K562 (cell line): ENCODE measurements around the gene CTBP2. TPM values are rescaled to one million over a fixed set of nuclear protein-coding genes. Genes with fewer than 3 reads are reported as not detected.

ENCODE experiments used
- ATAC-seq: fragments of 200-7000 bp; cut with Tn5 transposase; 3 replicates; pipeline ENCODE4 v1.9.1; 2020; ENCODE audit warnings: moderate library complexity
- BruUV-seq: library from RNA; stranded (reverse); fragments of 400-500 nt; replicated peaks from 2 replicates; lab custom pipeline; 2021; lab: Mats Ljungman, UMichigan
- CTCF ChIA-PET: fragments of 300-600 bp; formaldehyde crosslinking; extraction: SDS; loops from one replicate; lab custom pipeline; 2021; ENCODE audit warnings: low intra/inter-chr PET ratio; lab: Yijun Ruan, JAX
- POLR2A ChIA-PET: fragments of 300-600, 350-650 bp; sonication (Branson Sonifier 250); formaldehyde crosslinking; extraction: SDS; loops from one replicate; lab custom pipeline; 2021; ENCODE audit warnings: antibody characterized with exemption, inconsistent platforms; lab: Yijun Ruan, JAX
- DNase-seq, 4 experiments: peaks; one replicate each; pipeline versions ENCODE4 v3.0.0 to v3.0.0-alpha.2; 2011 to 2018; ENCODE audit warnings: low spot score in 3 of 4, mixed read lengths in 3 of 4; ENCODE audit errors: extremely low read depth in 1 of 4
- FAIRE-seq: peaks from 2 replicates; lab custom pipeline; 2011; peaks lifted over from hg19 to GRCh38; lab: Jason Lieb, UNC
- H2AFZ ChIP-seq: 2 replicates; pipeline ENCODE4 v1.6.0; 2011; ENCODE audit warnings: low read depth, low read length, control low read depth, inconsistent platforms
- H3K27ac ChIP-seq: fragments of 200-600 bp; 3 replicates; pipeline ENCODE4 v1.8.0; 2011; ENCODE audit warnings: low read depth, mild to moderate bottlenecking, control low read depth, inconsistent platforms, low read length, moderate library complexity, mixed read lengths; ENCODE audit errors: extremely low read depth
- H3K27me3 ChIP-seq, 2 experiments: fragments of 300-600 bp in 1 of 2; 2 replicates in 1 of 2; 3 replicates in 1 of 2; pipeline versions ENCODE4 v1.6.0 to v1.8.0; 2011; ENCODE audit warnings: inconsistent platforms in 2 of 2, low read length in 2 of 2, mild to moderate bottlenecking in 1 of 2, mixed read lengths in 1 of 2, moderate library complexity in 1 of 2; ENCODE audit not compliant: control insufficient read depth in 2 of 2, insufficient read depth in 2 of 2
- H3K36me3 ChIP-seq: fragments of 300-600 bp; 3 replicates; pipeline ENCODE4 v1.8.0; 2011; ENCODE audit warnings: mild to moderate bottlenecking, low read length, inconsistent platforms; ENCODE audit not compliant: control insufficient read depth, insufficient read depth
- H3K4me1 ChIP-seq, 2 experiments: fragments of 200-600 bp in 1 of 2; replicated peaks in 1 of 2; 2 replicates in 1 of 2; 3 replicates in 1 of 2; pipeline versions ENCODE4 v1.5.1 to v1.8.0; 2011; ENCODE audit warnings: inconsistent platforms in 2 of 2, low read length in 2 of 2, mild to moderate bottlenecking in 1 of 2, mixed read lengths in 1 of 2, moderate library complexity in 1 of 2; ENCODE audit not compliant: control insufficient read depth in 2 of 2, insufficient read depth in 2 of 2
- H3K4me2 ChIP-seq: 2 replicates; pipeline ENCODE4 v1.6.1; 2011; ENCODE audit warnings: low read length, control low read depth, inconsistent platforms, mixed read lengths; ENCODE audit not compliant: insufficient read depth
- H3K4me3 ChIP-seq: fragments of 200-600 bp; sonication (generic), shearing (Covaris generic); 2 replicates; pipeline ENCODE4 v1.5.1; 2016; ENCODE audit warnings: control low read depth, inconsistent platforms
- H3K79me2 ChIP-seq: fragments of 200-600 bp; 3 replicates; pipeline ENCODE4 v1.8.0; 2011; ENCODE audit warnings: low read length, inconsistent platforms; ENCODE audit not compliant: control insufficient read depth, insufficient read depth
- H3K9ac ChIP-seq, 2 experiments: 2 replicates each; pipeline versions ENCODE4 v1.6.0 to v1.6.1; 2011; ENCODE audit warnings: low read depth in 2 of 2, low read length in 2 of 2, control low read depth in 1 of 2, inconsistent platforms in 1 of 2, mild to moderate bottlenecking in 1 of 2, mixed read lengths in 1 of 2; ENCODE audit not compliant: insufficient read depth in 1 of 2
- H3K9me1 ChIP-seq: one replicate; pipeline ENCODE4 v1.6.0; 2011; ENCODE audit warnings: inconsistent platforms, mild to moderate bottlenecking, low read length, moderate library complexity; ENCODE audit not compliant: control insufficient read depth, insufficient read depth
- H3K9me3 ChIP-seq: replicated peaks from 2 replicates; pipeline ENCODE4 v1.5.1; 2011; ENCODE audit warnings: low read depth, low read length, inconsistent platforms; ENCODE audit not compliant: control insufficient read depth, insufficient read depth
- H4K20me1 ChIP-seq: replicated peaks from 2 replicates; pipeline ENCODE4 v1.6.1; 2011; ENCODE audit warnings: low read length, inconsistent platforms, mixed read lengths; ENCODE audit not compliant: control insufficient read depth, insufficient read depth
- ELF1 ChIP-seq: fragments of 200-800 bp; sonication (Bioruptor generic); IDR thresholded peaks from 2 replicates; pipeline ENCODE4 v1.6.1; 2016; ENCODE audit warnings: missing genetic modification characterization, missing compliant biosample characterization
- HMG20B ChIP-seq: fragments of 250-450 bp; sonication (Bioruptor Pico); IDR thresholded peaks from 2 replicates; pipeline ENCODE4 v1.5.0; 2021; ENCODE audit warnings: mild to moderate bottlenecking
- NFIC ChIP-seq: fragments of 450-650 bp; IDR thresholded peaks from 2 replicates; pipeline ENCODE4 v1.6.1; 2017; ENCODE audit warnings: mild to moderate bottlenecking, inconsistent platforms
- NFRKB ChIP-seq: fragments of 450-650 bp; IDR thresholded peaks from 2 replicates; pipeline ENCODE4 v1.6.1; 2016; ENCODE audit warnings: low read depth
- PBX2 ChIP-seq, 2 experiments: IDR thresholded peaks in 1 of 2; conservative IDR thresholded peaks in 1 of 2; 2 replicates each; pipeline ENCODE4 v1.6.1; 2016; ENCODE audit warnings: low read depth in 2 of 2, mild to moderate bottlenecking in 1 of 2, missing compliant biosample characterization in 1 of 2, missing genetic modification characterization in 1 of 2, moderate library complexity in 1 of 2
- POLR2A ChIP-seq: fragments of 450-650 bp; conservative IDR thresholded peaks from 2 replicates; pipeline ENCODE4 v1.6.1; 2016
- PTBP1 ChIP-seq: fragments of 200-400 bp; formaldehyde crosslinking; IDR thresholded peaks from 2 replicates; pipeline ENCODE4 v1.6.1; 2017; ENCODE audit warnings: low read depth, low read length
- RAD21 ChIP-seq, 2 experiments: fragments of 250-450 bp in 1 of 2; fragments of 450-650 bp in 1 of 2; sonication (Bioruptor Pico) in 1 of 2; formaldehyde crosslinking in 1 of 2; IDR thresholded peaks in 1 of 2; conservative IDR thresholded peaks in 1 of 2; 2 replicates each; pipeline versions ENCODE4 v1.4.0 to v1.8.0; 2020 to 2022; ENCODE audit warnings: mild to moderate bottlenecking in 2 of 2, moderate library complexity in 1 of 2
- TAF1 ChIP-seq: IDR thresholded peaks from 2 replicates; pipeline ENCODE4 v1.6.1; 2011; ENCODE audit warnings: mild to moderate bottlenecking, low read length, moderate library complexity; ENCODE audit not compliant: insufficient read depth, control insufficient read depth, severe bottlenecking; ENCODE audit errors: extremely low read depth
- TCF3 ChIP-seq: sonication (generic); formaldehyde crosslinking; IDR thresholded peaks from 2 replicates; pipeline ENCODE4 v1.4.0; 2020; ENCODE audit warnings: mild to moderate bottlenecking, missing genetic modification reagents
- ZBTB12 ChIP-seq: fragments of 250-450 bp; sonication (Bioruptor Pico); IDR thresholded peaks from 2 replicates; pipeline ENCODE4 v1.4.0; 2020
- ZNF174 ChIP-seq: fragments of 250-450 bp; sonication (Bioruptor Pico); IDR thresholded peaks from 2 replicates; pipeline ENCODE4 v1.4.0; 2020; ENCODE audit warnings: mild to moderate bottlenecking
- ZNF239 ChIP-seq: fragments of 250-450 bp; sonication (Bioruptor Pico); IDR thresholded peaks from 2 replicates; pipeline ENCODE4 v1.4.0; 2020; ENCODE audit warnings: mild to moderate bottlenecking
- ZNF408 ChIP-seq: fragments of 250-450 bp; sonication (Bioruptor Pico); IDR thresholded peaks from 2 replicates; pipeline ENCODE4 v1.4.0; 2020; ENCODE audit warnings: low read depth, mild to moderate bottlenecking, moderate library complexity
- WGBS: fragments of 100-300 bp; shearing (Covaris generic); methylation state at CpG from one replicate; pipeline ENCODE4 v1.1.6; 2016; ENCODE audit warnings: low coverage, mixed read lengths; ENCODE audit not compliant: insufficient coverage; ENCODE audit errors: missing lambda C conversion rate; 5-methylcytosine and 5-hydroxymethylcytosine counted together
- in situ Hi-C: fragments of 300-500 bp; cut with MboI; formaldehyde crosslinking; loops from 4 replicates; pipeline ENCODE4 v1.15.0; 2018; ENCODE audit warnings: inconsistent platforms, mixed read lengths
- intact Hi-C: fragments of 100-400 bp; cut with micrococcal nuclease; formaldehyde crosslinking; loops from 2 replicates; pipeline ENCODE4 v1.14.2; 2022
- polyA plus RNA-seq, 8 experiments: library from polyadenylated mRNA; depleted of rRNA in 4 of 8; stranded (reverse) in 5 of 8; unstranded in 3 of 8; fragments of >200 nt; fragmentation: Nextera tagmentation in 2 of 8; fragmentation: Illumina TruSeq in 1 of 8; extraction: Ambion mirVana in 2 of 8; extraction: Trizol in 1 of 8; gene quantifications; 2 replicates each; pipeline versions ENCODE4 v1.2.1 to v1.2.3, GENCODE V29; 2011 to 2014; ENCODE audit warnings: inconsistent platforms in 1 of 8, missing spikeins in 1 of 8
- total RNA-seq, 7 experiments: library from RNA; depleted of rRNA in 6 of 7; stranded (reverse); fragments of >200 nt in 6 of 7; fragmentation: Illumina TruSeq in 2 of 7; extraction: Trizol in 2 of 7; gene quantifications; 2 replicates each; pipeline versions ENCODE4 v1.2.1 to v1.2.3, GENCODE V29; 2011 to 2021; ENCODE audit warnings: low replicate concordance in 1 of 7
- TF ChIP-seq, protein P1 (sequence below): IDR thresholded peaks from 2 replicates; pipeline ENCODE4 v1.6.1; 2014; ENCODE audit warnings: antibody characterized with exemption

CTBP2 gene
- total and polyA plus RNA-seq, 9 of the 15 experiments (the other 6 are each of a cell fraction or from before 2014, with no cell fraction given), result 1.3 to 8.8 (median 5.1) TPM

DNA sequence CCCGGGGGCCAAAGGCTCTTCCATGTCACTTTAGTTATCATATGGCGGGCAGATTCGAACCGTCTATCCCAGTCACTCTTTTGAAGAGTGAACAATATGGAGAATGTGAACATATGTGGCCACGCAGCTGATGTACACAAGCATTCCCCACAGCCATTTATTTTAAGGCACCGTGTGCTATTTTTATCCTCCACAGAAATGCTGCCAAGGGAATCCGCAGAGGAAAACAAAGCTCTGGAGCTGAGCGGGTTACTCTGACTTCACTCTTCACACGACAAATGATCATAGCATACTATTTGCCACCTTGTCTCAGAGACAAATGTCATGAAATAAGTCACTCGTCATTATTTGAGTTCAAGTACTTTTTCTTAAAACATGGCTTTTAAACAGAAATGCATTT is 100.3 kb downstream of the CTBP2 start:
- intact Hi-C loops, result no loop called here
- POLR2A ChIA-PET, result interaction anchor here (0.6 kb wide), 1 partner anchor 141 kb away, joined by 3 read pairs; no protein-coding TSS in a partner anchor
- no peak for FAIRE-seq
- no peak overlapping the region for H2AFZ ChIP-seq
- H3K9me1 ChIP-seq, result peaks cover 5% of the 10 kb centered on the region
- H3K9me3 ChIP-seq, result no peaks in the 10 kb centered on the region
- no peak overlapping the region for H3K27ac ChIP-seq
- H3K4me3 ChIP-seq, result no peak overlapping the region
- H3K27me3 ChIP-seq, result no peaks in the 10 kb centered on the region
- BruUV-seq, result no TSS peak
- H3K4me1 ChIP-seq, result peaks cover 12 to 25% of the 10 kb centered on the region in 2 experiments
- no peak for ATAC-seq
- CTCF ChIA-PET, result no interaction called here
- no peak overlapping the region for H3K4me2 ChIP-seq
- in situ Hi-C loops, result no loop called here
- H4K20me1 ChIP-seq, result peaks cover 19% of the 10 kb centered on the region
- H3K36me3 ChIP-seq, result peaks cover 25% of the 10 kb centered on the region; the same call in 2 of the 3 replicates
- peak in 2 of 4 experiments; percentile 0 to 1 for DNase-seq
- H3K79me2 ChIP-seq, result peaks cover 70% of the 10 kb centered on the region
- no peak overlapping the region for H3K9ac ChIP-seq
- 100% methylated on average over 8 of the region's 10 CpGs for WGBS
- TF ChIP-seq HMG20B (CRISPR knock-in tag), result no peak
- TF ChIP-seq TAF1, result no peak
- no peak for TF ChIP-seq NFRKB
- no peak for TF ChIP-seq ZNF174
- no peak for TF ChIP-seq NFIC
- TF ChIP-seq PTBP1, result no peak
- no peak for TF ChIP-seq RAD21 (CRISPR knock-in tag; conservative IDR thresholded peaks at IDR 0.05 in 1 of 2, IDR thresholded peaks at IDR 0.05 in 1 of 2)
- no peak for TF ChIP-seq POLR2A
- TF ChIP-seq ZBTB12, result no peak
- TF ChIP-seq ELF1 (tag), result no peak
- TF ChIP-seq, protein P1, sequence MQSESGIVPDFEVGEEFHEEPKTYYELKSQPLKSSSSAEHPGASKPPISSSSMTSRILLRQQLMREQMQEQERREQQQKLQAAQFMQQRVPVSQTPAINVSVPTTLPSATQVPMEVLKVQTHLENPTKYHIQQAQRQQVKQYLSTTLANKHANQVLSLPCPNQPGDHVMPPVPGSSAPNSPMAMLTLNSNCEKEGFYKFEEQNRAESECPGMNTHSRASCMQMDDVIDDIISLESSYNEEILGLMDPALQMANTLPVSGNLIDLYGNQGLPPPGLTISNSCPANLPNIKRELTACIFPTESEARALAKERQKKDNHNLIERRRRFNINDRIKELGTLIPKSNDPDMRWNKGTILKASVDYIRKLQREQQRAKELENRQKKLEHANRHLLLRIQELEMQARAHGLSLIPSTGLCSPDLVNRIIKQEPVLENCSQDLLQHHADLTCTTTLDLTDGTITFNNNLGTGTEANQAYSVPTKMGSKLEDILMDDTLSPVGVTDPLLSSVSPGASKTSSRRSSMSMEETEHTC, result no peak
- TF ChIP-seq PBX2 (CRISPR knock-in tag; IDR thresholded peaks at IDR 0.05; ENCODE audit: low read depth), result no peak
- TF ChIP-seq PBX2 (tag; conservative IDR thresholded peaks at IDR 0.05; ENCODE audit: low read depth), result no peak
- TF ChIP-seq ZNF408, result no peak
- no peak for TF ChIP-seq TCF3 (CRISPR knock-in tag)
- no peak for TF ChIP-seq ZNF239 (CRISPR knock-in tag)
